Activated CD4-positive, alpha-beta memory T cell treated with anti-CD3 and anti-CD28 coated beads for 36 hours (primary cell): ENCODE data around the gene CATSPERB. TPM values are rescaled to one million over a fixed set of nuclear protein-coding genes. Genes with fewer than 3 reads are reported as not detected.
"Not testable (repeated sequence)": the region's sequence is repeated elsewhere in the genome, so short reads cannot be mapped to it uniquely, and the experiment has no call there.

Source experiments
- CTCF ChIA-PET: fragments of 350-600 bp; sonication (Branson Sonifier 250); formaldehyde crosslinking; loops from one replicate; lab custom pipeline; 2021; ENCODE audit warnings: antibody characterized with exemption, inconsistent platforms; lab: Charles Lee
- POLR2A ChIA-PET: fragments of 350-600 bp; sonication (Branson Sonifier 250); formaldehyde crosslinking; loops from one replicate; lab custom pipeline; 2021; ENCODE audit warnings: antibody characterized with exemption; lab: Charles Lee
- DNase-seq: peaks from one replicate; pipeline ENCODE4 v3.0.0-alpha.2; 2020
- H3K27ac Mint-ChIP-seq: one replicate; pipeline ENCODE4 v1.8.0; 2021; ENCODE audit warnings: mixed read lengths
- H3K27me3 Mint-ChIP-seq: one replicate; pipeline ENCODE4 v1.8.0; 2021; ENCODE audit warnings: mixed read lengths
- H3K36me3 Mint-ChIP-seq: one replicate; pipeline ENCODE4 v1.8.0; 2021; ENCODE audit warnings: mixed read lengths
- H3K4me1 Mint-ChIP-seq: one replicate; pipeline ENCODE4 v1.8.0; 2021; ENCODE audit warnings: low read depth, mixed read lengths
- H3K4me3 Mint-ChIP-seq: one replicate; pipeline ENCODE4 v1.8.0; 2021; ENCODE audit warnings: mild to moderate bottlenecking, mixed read lengths
- H3K9me3 Mint-ChIP-seq: one replicate; pipeline ENCODE4 v1.8.0; 2021; ENCODE audit warnings: mixed read lengths
- intact Hi-C: fragments of 100-400 bp; cut with micrococcal nuclease; formaldehyde crosslinking; loops from one replicate; pipeline ENCODE4 v1.15.1; 2023
- total RNA-seq, 2 experiments: library from RNA; stranded (reverse); gene quantifications; one replicate each; pipeline ENCODE4 v1.2.3, GENCODE V29; 2021

Gene CATSPERB
- total RNA-seq, 2 experiments from 2014 or later: 0.14 to 0.65 TPM

GRCh38 chr14:91653451-91653850, 78.4 kb downstream of the CATSPERB start:
- intact Hi-C loops: loop anchor here (5.0 kb wide), 2 partner anchors 244 to 259 kb away; no protein-coding TSS in a partner anchor

DNA sequence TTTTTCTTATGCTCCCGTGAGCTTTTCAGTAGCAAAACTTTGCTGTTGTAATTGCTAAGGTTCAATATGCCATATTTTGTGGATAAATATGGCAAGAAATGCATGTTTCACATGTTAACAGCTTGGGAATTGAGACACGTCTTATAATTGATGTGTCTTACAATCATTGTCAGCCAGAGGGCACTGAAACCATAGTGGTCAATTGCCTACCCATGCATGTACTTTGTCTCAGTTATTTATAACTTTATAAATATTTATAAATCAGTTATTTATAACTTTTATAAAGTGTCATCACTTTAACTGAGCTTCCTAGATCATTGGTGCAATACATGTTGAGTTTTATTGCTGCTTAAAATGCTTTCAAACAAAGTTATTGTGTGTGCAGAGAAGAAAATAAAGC, 82.0 kb downstream of the CATSPERB start:
- CTCF ChIA-PET: interaction anchor here (0.6 to 1.6 kb wide), 14 partner anchors 20 to 358 kb away, joined by 3 to 14 read pairs (median 4); no protein-coding TSS in a partner anchor
- POLR2A ChIA-PET: interaction anchor here (0.6 kb wide), 1 partner anchor 93 kb away, joined by 3 read pairs; no protein-coding TSS in a partner anchor
- intact Hi-C loops: loop anchor here (5.0 kb wide), 2 partner anchors 247 to 262 kb away; no protein-coding TSS in a partner anchor
- Mint-ChIP-seq H3K36me3 (peaks cover 2% of the 10 kb centered on the region), H3K27me3 (no peaks in the 10 kb centered on the region), H3K4me1 (no peaks in the 10 kb centered on the region), H3K9me3 (no peaks in the 10 kb centered on the region), H3K4me3 (no peak overlapping the region), H3K27ac (no peak overlapping the region)
- DNase-seq: no peak

More at GRCh38 chr14:91653451-91653850, 78.4 kb downstream of the CATSPERB start:
- no peaks in the 10 kb centered on the region for H3K4me1 Mint-ChIP-seq
- H3K4me3 Mint-ChIP-seq: no peak overlapping the region
- DNase-seq: no peak
- no peak overlapping the region for H3K27ac Mint-ChIP-seq
- ChIA-PET CTCF (no interaction called here), POLR2A (no interaction called here)
- H3K36me3 Mint-ChIP-seq: no peaks in the 10 kb centered on the region
- no peaks in the 10 kb centered on the region for H3K27me3 Mint-ChIP-seq
- no peaks in the 10 kb centered on the region for H3K9me3 Mint-ChIP-seq

GRCh38 chr14:91647856-91648255, 84.0 kb downstream of the CATSPERB start:
- intact Hi-C loops: no loop called here
- no peaks in the 10 kb centered on the region for H3K27me3 Mint-ChIP-seq
- no peaks in the 10 kb centered on the region for H3K4me1 Mint-ChIP-seq
- H3K27ac Mint-ChIP-seq: no peak overlapping the region
- ChIA-PET POLR2A (no interaction called here), CTCF (interaction anchor here (0.8 to 1.9 kb wide), 2 partner anchors 349 to 624 kb away, joined by 3 to 8 read pairs; no protein-coding TSS in a partner anchor)
- H3K4me3 Mint-ChIP-seq: no peak overlapping the region
- no peak for DNase-seq
- H3K36me3 Mint-ChIP-seq: peaks cover 2% of the 10 kb centered on the region
- H3K9me3 Mint-ChIP-seq: no peaks in the 10 kb centered on the region

DNA sequence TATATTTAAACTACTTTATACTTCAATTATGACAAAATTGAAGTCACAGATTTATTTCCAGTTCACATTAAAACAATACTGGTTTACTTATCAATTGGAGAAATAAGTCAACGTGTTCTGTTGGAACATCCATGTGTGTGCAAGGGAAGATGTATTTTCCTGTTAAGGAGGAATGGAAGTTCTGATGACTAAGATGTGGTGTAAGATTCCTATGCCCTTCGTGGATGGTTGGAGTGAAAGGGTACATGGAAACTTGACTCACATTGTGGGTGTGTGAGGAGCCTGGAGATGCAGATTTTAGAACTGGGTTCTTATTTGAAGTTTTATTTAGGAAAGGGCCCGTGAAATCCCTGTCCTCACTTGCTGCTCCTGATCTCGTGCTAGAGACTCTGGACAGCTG, 95.3 kb downstream of the CATSPERB start:
- no peaks in the 10 kb centered on the region for H3K27me3 Mint-ChIP-seq
- ChIA-PET CTCF (no interaction called here), POLR2A (no interaction called here)
- H3K9me3 Mint-ChIP-seq: no peaks in the 10 kb centered on the region
- H3K4me1 Mint-ChIP-seq: no peaks in the 10 kb centered on the region
- no peak for DNase-seq
- intact Hi-C loops: no loop called here
- no peak overlapping the region for H3K4me3 Mint-ChIP-seq
- no peak overlapping the region for H3K27ac Mint-ChIP-seq
- no peaks in the 10 kb centered on the region for H3K36me3 Mint-ChIP-seq

DNA sequence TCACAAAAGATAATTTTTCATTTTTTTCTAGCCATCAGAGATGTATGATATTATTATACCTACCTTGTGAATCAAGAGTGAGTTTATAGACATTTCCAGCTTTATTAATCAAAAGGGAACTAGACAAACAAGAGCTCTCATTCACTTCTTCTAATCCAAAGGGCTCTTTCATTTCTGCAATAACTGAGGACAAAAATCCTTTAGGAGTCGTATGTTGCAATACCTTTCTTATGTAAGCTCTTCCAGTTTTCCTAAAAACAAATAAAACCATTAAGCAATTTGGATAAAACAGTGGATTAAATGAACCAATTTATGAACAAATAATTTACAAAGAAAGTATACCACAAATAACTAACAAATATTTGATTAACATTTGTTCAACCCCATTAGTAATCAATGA, 107.1 kb downstream of the CATSPERB start:
- no peak overlapping the region for H3K27ac Mint-ChIP-seq
- intact Hi-C loops: no loop called here
- no peaks in the 10 kb centered on the region for H3K27me3 Mint-ChIP-seq
- POLR2A ChIA-PET: no interaction called here
- H3K9me3 Mint-ChIP-seq: no peaks in the 10 kb centered on the region
- no peak for DNase-seq
- CTCF ChIA-PET: no interaction called here
- H3K4me3 Mint-ChIP-seq: no peak overlapping the region
- H3K4me1 Mint-ChIP-seq: no peaks in the 10 kb centered on the region
- no peaks in the 10 kb centered on the region for H3K36me3 Mint-ChIP-seq

DNA sequence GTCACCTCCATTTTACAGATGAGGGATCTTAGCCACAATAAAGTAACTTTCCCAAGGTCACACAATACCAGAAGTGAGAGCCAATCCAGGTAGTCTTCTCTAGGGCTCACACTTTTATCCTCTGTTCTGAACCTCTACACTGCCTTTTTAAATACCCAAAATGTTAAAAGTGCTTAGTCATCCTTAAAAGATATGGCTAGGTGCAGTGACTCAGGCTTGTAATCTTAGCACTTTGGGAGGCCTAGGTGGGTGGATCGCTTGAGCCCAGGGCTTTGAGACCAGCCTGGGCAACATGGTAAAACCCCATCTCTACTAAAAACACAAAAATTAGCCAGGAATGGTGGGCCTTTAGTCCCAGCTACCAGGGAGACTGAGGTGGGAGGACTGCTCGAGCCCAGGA, 117.7 kb downstream of the CATSPERB start:
- Mint-ChIP-seq H3K27ac (no peak overlapping the region), H3K4me1 (no peaks in the 10 kb centered on the region), H3K27me3 (no peaks in the 10 kb centered on the region), H3K9me3 (no peaks in the 10 kb centered on the region), H3K36me3 (no peaks in the 10 kb centered on the region), H3K4me3 (no peak overlapping the region)
- intact Hi-C loops: no loop called here
- ChIA-PET CTCF (no interaction called here), POLR2A (no interaction called here)
- DNase-seq: no peak

DNA sequence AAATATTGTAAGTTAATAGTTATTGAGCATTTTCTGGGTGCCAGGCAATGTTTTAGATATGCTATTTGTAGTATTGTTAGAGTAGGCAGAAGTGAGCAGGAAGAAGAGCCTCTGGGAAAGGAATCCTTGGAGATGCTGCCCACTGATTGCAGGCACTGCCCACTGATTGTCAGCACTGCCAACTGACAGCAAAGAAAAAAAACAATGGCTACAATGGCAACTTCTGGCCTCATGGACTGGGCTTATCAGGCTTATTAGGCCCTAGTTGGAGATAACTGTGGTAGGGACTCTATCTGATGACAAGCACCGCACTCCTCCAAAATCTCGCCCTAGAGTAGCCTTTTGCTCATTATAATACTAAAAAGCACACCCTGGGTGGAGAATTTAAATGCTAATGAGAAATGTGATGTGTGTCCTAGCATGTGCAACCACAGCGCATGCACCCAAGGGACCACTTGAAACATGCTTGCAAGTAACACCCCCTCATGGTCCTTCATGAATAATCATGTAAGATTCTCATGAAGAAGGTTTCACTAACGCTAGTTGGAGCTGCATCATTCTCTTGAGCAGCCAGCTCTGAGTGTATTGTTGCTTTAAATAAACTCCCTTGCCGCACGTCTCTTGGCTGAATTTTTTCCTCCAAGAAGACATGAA, 118.3 kb downstream of the CATSPERB start:
- no peak for DNase-seq
- no peaks in the 10 kb centered on the region for H3K9me3 Mint-ChIP-seq
- H3K27ac Mint-ChIP-seq: no peak overlapping the region
- H3K27me3 Mint-ChIP-seq: no peaks in the 10 kb centered on the region
- no peak overlapping the region for H3K4me3 Mint-ChIP-seq
- no peaks in the 10 kb centered on the region for H3K36me3 Mint-ChIP-seq
- ChIA-PET CTCF (no interaction called here), POLR2A (no interaction called here)
- H3K4me1 Mint-ChIP-seq: no peaks in the 10 kb centered on the region
- intact Hi-C loops: no loop called here

- Mint-ChIP-seq H3K27me3 (no peaks in the 10 kb centered on the region), H3K9me3 (no peaks in the 10 kb centered on the region), H3K36me3 (no peaks in the 10 kb centered on the region), H3K4me1 (no peaks in the 10 kb centered on the region), H3K4me3 (no peak overlapping the region), H3K27ac (no peak overlapping the region)
- no peak for DNase-seq
- intact Hi-C loops: no loop called here
- POLR2A ChIA-PET: no interaction called here
- CTCF ChIA-PET: no interaction called here
Observed at GRCh38 chr14:91611528-91611927, 120.4 kb downstream of the CATSPERB start.

GRCh38 chr14:91609161-91609560, 122.7 kb downstream of the CATSPERB start:
- Mint-ChIP-seq H3K27ac (no peak overlapping the region), H3K36me3 (no peaks in the 10 kb centered on the region), H3K27me3 (no peaks in the 10 kb centered on the region), H3K9me3 (no peaks in the 10 kb centered on the region), H3K4me1 (no peaks in the 10 kb centered on the region), H3K4me3 (no peak overlapping the region)
- POLR2A ChIA-PET: interaction anchor here (0.6 kb wide), 1 partner anchor 18 kb away, joined by 3 read pairs; no protein-coding TSS in a partner anchor
- CTCF ChIA-PET: no interaction called here
- intact Hi-C loops: no loop called here
- DNase-seq: no peak

DNA sequence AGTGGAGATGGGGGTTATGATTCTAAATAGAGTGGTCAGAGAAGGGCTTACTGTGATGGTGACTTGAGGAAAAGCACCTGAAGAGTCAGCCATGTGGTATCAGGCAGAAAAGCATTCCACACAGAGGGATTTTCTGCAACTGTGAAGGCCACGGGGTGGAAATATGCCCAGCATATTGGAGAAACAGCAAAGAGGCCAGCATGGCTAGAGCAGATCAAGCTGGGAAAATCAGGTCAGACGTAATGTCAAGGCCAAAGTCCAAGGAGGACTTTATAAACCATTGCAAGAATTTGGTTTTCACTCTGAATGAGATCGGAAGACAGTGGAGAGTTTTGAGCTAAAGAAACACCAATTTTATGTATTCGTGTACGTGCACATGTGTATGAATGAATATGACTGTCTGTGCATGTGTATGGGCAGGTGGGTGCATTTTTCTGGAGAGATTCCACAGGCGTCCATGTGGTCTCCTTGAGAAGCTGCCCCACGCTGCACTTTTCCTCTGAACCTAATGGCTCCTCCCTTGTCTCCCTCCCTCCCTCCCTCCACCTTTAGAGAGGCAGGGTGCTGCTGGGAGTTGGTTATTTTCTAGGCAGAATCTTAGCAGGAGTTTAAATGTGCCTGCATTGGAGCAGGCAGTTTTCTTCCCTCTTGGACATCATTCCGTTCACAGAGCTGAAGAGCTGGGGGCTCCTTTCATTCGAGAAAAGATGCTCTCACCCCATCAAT, 124.4 kb downstream of the CATSPERB start:
- ChIA-PET CTCF (interaction anchor here (1.2 kb wide), 1 partner anchor 26 kb away, joined by 3 read pairs; no protein-coding TSS in a partner anchor), POLR2A (no interaction called here)
- Mint-ChIP-seq H3K4me3 (no peak overlapping the region), H3K9me3 (no peaks in the 10 kb centered on the region), H3K27ac (no peak overlapping the region), H3K27me3 (no peaks in the 10 kb centered on the region), H3K4me1 (no peaks in the 10 kb centered on the region), H3K36me3 (no peaks in the 10 kb centered on the region)
- DNase-seq: no peak
- intact Hi-C loops: no loop called here

DNA sequence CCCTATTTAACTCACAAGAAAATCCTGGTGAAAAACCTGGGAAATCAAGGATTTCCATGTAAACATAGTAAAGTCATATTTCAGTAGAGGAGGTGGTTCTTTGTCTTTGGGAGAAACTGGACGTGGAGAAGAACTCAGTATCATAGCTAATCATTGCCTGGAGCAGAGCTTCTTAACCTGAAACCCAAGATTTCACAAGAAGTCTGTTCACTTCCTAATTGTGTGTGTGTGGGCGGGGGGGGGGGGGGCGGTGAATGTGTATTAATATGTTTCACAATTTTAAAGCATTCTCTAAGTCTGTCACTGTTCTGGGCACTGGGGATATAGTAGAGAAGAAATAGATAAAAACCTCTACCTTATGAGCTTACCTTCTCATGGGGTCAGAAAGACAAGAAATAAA, 125.0 kb downstream of the CATSPERB start:
- Mint-ChIP-seq H3K4me1 (no peaks in the 10 kb centered on the region), H3K4me3 (no peak overlapping the region), H3K27ac (no peak overlapping the region), H3K36me3 (no peaks in the 10 kb centered on the region), H3K27me3 (no peaks in the 10 kb centered on the region), H3K9me3 (no peaks in the 10 kb centered on the region)
- CTCF ChIA-PET: interaction anchor here (1.2 kb wide), 1 partner anchor 25 kb away, joined by 3 read pairs; no protein-coding TSS in a partner anchor
- POLR2A ChIA-PET: no interaction called here
- intact Hi-C loops: no loop called here
- DNase-seq: no peak

- H3K27ac Mint-ChIP-seq, H3K9me3 Mint-ChIP-seq, CTCF ChIA-PET, intact Hi-C loops, H3K27me3 Mint-ChIP-seq, POLR2A ChIA-PET, H3K36me3 Mint-ChIP-seq, DNase-seq, H3K4me1 Mint-ChIP-seq, H3K4me3 Mint-ChIP-seq: not testable (repeated sequence)
Observed at GRCh38 chr14:91604611-91605010, 127.3 kb downstream of the CATSPERB start.
